Thyroid gland (tissue), 4 donors: ENCODE results near the gene CACNA1E.

ENCODE experiments used
- POLR2A ChIP-seq, 2 donors: fragments of 450-650 bp; IDR thresholded peaks; one replicate each; pipeline ENCODE4 v1.6.1; 2017; ENCODE audit warnings: antibody characterized with exemption in 2 of 2, mild to moderate bottlenecking in 2 of 2, moderate library complexity in 1 of 2
- TF ChIP-seq, protein P1 (sequence below), 6 experiments: fragments of 200-600 bp in 3 of 6; fragments of 450-650 bp in 3 of 6; sonication (generic) in 3 of 6; IDR thresholded peaks; one replicate each; pipeline ENCODE4 v1.5.1; 2016 to 2019; ENCODE audit warnings: antibody characterized with exemption in 6 of 6, mild to moderate bottlenecking in 2 of 6, inconsistent platforms in 1 of 6, moderate library complexity in 1 of 6

DNA sequence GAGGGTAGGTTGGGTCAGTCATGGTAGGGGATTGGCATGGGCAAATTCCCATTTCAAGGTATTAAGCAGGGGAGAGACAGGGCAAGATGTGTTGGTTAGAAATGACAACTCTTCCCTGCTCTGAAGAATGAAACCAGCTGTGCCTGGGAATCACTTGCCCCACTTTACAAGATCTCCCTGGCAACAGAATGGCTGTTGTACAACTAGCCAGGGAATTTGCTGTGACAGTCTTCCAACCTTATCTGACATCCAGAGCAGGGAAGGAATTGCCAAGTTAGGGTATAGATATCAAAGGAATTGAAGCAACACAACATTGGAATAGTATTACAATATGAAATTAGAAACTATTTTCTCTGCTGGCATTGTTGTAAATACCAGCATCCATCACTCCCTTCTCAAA lies 154.7 kb downstream of the CACNA1E start:
- TF ChIP-seq, protein P1, sequence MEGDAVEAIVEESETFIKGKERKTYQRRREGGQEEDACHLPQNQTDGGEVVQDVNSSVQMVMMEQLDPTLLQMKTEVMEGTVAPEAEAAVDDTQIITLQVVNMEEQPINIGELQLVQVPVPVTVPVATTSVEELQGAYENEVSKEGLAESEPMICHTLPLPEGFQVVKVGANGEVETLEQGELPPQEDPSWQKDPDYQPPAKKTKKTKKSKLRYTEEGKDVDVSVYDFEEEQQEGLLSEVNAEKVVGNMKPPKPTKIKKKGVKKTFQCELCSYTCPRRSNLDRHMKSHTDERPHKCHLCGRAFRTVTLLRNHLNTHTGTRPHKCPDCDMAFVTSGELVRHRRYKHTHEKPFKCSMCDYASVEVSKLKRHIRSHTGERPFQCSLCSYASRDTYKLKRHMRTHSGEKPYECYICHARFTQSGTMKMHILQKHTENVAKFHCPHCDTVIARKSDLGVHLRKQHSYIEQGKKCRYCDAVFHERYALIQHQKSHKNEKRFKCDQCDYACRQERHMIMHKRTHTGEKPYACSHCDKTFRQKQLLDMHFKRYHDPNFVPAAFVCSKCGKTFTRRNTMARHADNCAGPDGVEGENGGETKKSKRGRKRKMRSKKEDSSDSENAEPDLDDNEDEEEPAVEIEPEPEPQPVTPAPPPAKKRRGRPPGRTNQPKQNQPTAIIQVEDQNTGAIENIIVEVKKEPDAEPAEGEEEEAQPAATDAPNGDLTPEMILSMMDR (IDR thresholded peaks at IDR 0.05) = no peak
- no peak for TF ChIP-seq POLR2A (IDR thresholded peaks at IDR 0.05)
